ENCODE data around the gene FAM240A.

FAM240A gene

DNA sequence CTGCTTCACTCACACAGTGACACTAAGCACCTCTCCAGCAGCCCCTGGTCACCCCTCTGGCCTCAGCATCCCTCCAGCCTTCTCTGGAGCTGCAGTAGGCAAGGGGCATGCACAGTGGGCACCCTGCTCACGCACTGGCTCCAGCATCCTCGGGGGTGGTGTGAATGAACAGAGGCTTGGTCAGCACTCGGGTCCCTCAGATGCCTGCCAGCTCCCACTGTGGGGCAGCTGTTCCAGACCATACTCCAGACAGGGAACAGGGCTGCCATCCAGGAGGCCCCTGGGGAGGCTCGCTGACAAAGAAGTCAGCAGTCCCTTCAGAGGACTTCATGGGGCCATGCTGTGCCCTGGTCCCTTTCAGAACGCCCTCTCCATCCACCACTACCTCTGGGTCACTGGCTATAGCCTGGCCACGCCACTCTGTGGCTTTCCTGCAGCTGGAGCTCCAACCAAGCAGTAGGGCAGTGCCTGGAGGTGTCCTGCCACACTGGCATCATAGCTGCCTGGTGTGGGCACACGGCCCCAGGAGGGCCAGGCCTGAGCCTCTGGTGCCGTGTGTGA is 54.8 kb downstream of the FAM240A start:
- Mint-ChIP-seq H3K27me3 (peaks cover 5 to 6% of the 10 kb centered on the region in 2 donors), H3K4me3 (no peak overlapping the region), H3K9me3 (no peaks in the 10 kb centered on the region), H3K36me3 (no peaks in the 10 kb centered on the region), H3K4me1 (no peaks in the 10 kb centered on the region), H3K27ac (no peak overlapping the region)
- no peak for ATAC-seq (replicated peaks)
- DNase-seq: no peak

DNA sequence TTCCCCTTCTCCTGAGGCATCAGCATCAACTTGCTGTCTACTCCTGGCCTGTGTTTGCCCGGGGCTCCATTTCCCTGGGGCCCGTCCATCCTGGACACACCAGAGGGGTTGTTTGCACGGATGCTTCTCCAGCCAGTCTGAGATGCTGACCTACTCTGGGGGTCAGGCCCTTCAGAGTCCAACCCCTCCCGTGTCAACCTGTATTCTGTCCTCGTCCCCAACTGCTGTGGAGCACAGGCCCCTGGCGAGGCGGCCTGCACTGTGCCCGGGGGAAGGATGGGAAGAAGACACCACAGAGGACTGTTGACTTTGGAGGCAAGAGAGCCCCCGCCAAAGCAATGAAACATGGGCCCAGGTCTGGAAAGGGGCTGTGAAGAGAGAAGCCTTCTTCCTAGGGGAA is 55.3 kb downstream of the FAM240A start:
- Mint-ChIP-seq H3K4me1 (no peaks in the 10 kb centered on the region), H3K9me3 (no peaks in the 10 kb centered on the region), H3K4me3 (no peak overlapping the region), H3K36me3 (no peaks in the 10 kb centered on the region), H3K27ac (no peak overlapping the region), H3K27me3 (peaks cover under 1% of the 10 kb centered on the region in 2 donors)
- DNase-seq (no peak), ATAC-seq (replicated peaks) (no peak)

DNA sequence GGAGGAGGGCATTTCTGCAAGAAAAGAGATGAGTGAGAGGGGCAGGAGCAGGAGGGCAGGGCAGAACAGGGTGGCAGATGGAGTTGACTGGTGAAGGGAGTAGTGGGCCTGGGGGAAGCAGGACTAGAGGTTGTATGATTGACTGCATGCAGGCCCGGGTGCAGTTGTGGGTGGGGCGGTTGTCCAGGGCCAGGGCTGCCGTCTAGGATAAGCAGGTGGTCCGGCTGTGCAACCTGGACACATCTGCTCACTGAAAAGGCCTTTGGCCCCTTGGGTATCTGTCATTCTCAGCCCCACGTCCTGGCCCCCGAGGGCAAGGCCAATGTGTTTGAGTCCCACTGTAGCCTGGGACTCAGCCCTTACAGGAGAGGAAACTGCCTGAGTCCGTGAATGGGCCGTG is 55.8 kb downstream of the FAM240A start:
- Mint-ChIP-seq H3K4me1 (no peaks in the 10 kb centered on the region), H3K9me3 (no peaks in the 10 kb centered on the region), H3K4me3 (no peak overlapping the region), H3K36me3 (no peaks in the 10 kb centered on the region), H3K27me3 (peaks cover 0 to under 1% of the 10 kb centered on the region in 2 donors), H3K27ac (no peak overlapping the region)
- DNase-seq: no peak
- ATAC-seq (replicated peaks): no peak

DNA sequence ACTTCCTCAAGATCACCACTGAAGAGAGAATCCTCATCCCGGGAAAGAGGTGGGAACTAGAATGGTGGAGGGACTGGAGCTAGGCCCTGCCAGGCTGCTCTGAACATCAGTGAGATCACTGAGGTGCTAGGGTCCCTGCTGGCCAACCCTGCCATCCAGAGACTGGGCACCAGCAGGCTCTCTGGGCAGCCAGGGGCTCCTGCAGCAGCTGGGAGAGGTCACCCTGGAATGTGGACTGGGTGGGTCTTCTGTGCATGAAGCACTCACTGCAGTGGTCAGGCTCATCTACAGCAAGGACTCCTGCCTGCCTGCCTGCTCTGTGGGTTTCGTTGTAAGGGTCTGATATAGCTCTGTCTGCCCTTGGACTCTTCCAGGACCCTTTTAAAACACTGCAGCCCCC is 56.3 kb downstream of the FAM240A start:
- H3K4me1 Mint-ChIP-seq: no peaks in the 10 kb centered on the region
- ATAC-seq (replicated peaks) (no peak), DNase-seq (no peak)
- no peak overlapping the region for H3K4me3 Mint-ChIP-seq
- H3K27ac Mint-ChIP-seq: no peak overlapping the region
- no peaks in the 10 kb centered on the region for H3K36me3 Mint-ChIP-seq
- peaks cover 4 to 5% of the 10 kb centered on the region in 2 donors for H3K27me3 Mint-ChIP-seq
- H3K9me3 Mint-ChIP-seq: no peaks in the 10 kb centered on the region

DNA sequence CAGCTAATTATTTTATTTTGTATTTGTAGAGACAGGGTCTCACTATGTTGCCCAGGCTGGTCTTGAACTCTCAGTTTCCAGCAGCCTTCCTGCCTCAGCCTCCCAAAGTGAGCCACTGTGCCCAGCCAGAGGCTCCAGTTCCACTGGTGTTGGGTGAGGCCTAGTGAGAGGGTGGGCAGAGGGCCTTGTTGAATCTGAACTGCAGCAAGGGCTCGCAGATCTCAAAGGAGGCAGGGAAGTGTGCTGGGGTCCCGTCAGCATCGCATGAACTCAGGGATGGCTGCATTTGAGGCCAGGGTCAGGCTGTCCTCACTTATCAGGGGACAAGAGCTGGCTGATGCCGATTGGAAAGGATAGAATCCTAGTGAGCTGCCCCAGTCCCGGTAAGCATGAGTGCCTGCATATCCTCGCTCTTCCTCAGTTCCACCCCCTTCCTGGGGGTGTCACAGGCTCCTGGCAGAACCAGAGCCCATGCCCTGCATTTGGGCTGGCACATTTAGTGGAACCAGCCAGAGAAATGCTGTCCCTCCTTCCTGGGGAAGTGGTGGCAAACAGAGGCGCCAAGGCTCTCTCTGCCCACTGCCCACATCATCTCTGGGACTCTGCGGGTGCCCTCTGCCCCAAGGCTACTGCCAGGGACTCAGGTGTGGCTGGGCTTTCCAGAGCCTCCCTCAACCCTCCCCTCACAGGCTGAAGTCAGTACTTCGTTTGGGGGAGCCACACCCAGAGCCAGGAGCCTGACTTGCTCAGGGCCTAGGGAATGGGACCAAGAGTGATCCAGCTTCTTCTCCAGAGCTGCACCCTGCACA is 57.1 kb downstream of the FAM240A start:
- no peak overlapping the region for H3K4me3 Mint-ChIP-seq
- peaks cover 6 to 8% of the 10 kb centered on the region in 2 donors for H3K27me3 Mint-ChIP-seq
- peaks cover 0 to under 1% of the 10 kb centered on the region in 2 donors for H3K9me3 Mint-ChIP-seq
- H3K36me3 Mint-ChIP-seq: no peaks in the 10 kb centered on the region
- H3K27ac Mint-ChIP-seq: no peak overlapping the region
- DNase-seq (no peak), ATAC-seq (replicated peaks) (no peak)
- H3K4me1 Mint-ChIP-seq: no peaks in the 10 kb centered on the region

DNA sequence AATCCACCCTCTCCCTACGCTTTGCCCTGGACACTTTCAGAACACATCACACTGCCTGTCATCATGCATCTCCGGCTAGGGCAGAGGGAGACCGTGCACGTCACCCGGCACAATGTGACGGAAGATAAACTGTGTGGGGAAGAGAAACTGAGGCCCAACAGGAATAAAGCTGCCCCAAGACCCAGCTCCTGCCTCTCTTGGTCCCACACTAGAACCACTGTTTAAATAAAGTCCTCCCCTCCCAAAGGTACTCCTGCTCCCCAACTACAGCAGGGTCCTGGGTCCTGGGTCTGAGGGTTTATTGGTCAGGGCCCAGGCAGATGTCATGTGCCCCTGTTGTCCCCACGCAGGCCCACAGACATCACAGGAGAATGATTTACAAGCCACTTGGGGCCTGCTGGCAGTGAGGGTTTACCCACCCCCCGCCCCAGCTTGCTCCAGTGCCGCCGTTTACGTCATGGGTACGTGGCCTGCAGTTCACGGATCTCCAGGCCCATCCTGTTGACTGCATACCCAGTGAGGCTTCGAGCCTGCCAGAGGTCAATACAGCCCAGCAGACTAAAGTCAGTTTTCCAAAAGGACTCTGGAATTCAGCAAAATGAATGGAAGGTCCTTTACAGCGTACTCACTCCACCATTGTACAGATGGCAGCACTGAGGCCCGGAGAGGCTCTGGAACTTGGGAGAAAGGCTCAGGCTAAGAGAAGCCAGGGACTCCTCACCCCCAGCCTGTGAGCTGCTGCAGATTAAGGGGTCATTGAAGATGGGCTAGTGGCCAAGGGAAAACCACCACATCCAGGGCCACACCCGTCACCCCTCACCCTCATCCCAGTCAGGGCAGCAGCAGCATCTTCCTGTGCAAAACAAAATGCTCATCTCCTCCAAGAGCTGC is 57.9 kb downstream of the FAM240A start:
- ATAC-seq (replicated peaks): no peak
- DNase-seq: no peak
- peaks cover 0 to 1% of the 10 kb centered on the region in 2 donors for H3K9me3 Mint-ChIP-seq
- no peaks in the 10 kb centered on the region for H3K4me1 Mint-ChIP-seq
- no peak overlapping the region for H3K27ac Mint-ChIP-seq
- H3K36me3 Mint-ChIP-seq: no peaks in the 10 kb centered on the region
- no peak overlapping the region for H3K4me3 Mint-ChIP-seq
- peaks cover 6 to 8% of the 10 kb centered on the region in 2 donors for H3K27me3 Mint-ChIP-seq

DNA sequence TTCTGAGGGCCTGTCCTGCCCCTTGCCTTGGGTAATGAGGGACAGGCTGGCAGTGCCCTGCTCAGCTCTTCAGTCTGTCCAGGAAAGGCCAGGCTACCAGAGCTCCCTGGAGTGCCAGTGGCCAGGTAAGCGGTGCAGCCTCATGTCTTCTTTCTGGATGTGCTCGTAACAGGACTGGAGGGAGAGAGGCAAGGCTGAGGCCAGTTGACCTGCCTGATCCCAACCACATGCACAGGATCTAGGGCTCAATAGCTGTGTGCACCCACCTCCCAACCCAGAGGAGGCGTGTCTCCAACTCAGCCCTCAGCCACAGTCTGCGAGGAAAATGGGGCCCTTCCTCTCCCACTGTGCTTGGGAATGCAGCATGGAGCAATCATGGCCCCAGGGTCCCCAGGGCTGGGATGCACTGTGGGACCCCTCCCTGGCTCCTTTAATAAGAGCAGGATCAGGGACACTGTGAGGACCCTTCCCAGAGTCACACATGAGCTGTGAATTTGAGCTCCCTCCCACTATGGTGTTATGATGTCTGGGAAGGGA is 58.6 kb downstream of the FAM240A start:
- Mint-ChIP-seq H3K4me1 (no peaks in the 10 kb centered on the region), H3K27ac (no peak overlapping the region), H3K4me3 (no peak overlapping the region), H3K9me3 (peaks cover 0 to 1% of the 10 kb centered on the region in 2 donors), H3K36me3 (no peaks in the 10 kb centered on the region), H3K27me3 (peaks cover 6 to 8% of the 10 kb centered on the region in 2 donors)
- ATAC-seq (replicated peaks) (no peak), DNase-seq (no peak)

DNA sequence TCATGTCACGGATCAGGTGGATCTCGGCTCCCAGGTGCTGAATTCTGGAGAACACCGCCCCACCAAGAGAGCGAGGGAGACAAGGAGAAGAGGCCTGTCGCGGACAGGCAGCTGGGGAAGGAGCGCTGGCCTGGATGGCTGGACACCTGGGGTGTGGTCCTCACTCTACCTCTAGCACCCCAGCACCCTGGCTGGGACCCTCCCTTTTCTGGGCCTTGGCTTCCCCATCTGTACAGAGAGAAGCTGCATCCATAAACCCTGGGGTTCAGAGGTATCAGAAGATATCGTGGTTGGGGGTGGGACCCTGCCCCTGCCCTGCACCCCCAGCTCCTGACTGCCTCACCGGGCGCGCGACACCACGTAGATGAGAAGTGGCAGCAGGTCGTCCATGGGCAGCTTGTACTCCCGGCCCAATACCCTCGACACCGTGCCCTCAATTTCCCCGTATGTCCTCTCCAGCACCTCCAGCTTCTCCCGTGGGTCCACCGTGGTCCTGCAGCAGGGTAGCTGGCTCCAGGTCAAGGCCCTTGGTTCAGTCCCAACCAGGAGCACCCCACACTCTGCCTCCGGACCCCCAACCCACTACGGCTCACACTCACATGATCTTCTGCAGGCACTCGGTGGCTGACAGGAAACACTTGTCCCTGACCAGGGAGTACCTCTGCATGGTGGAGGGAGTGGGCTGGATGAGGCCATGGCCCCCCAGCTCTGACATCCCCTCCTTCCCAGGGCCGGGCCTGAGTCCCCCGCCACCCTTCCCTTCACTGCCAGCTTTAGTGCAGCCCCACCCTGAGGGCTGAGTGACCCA is 59.4 kb downstream of the FAM240A start:
- Mint-ChIP-seq H3K27me3 (peaks cover 6 to 8% of the 10 kb centered on the region in 2 donors), H3K9me3 (peaks cover 0 to 1% of the 10 kb centered on the region in 2 donors), H3K4me1 (no peaks in the 10 kb centered on the region), H3K27ac (no peak overlapping the region), H3K36me3 (no peaks in the 10 kb centered on the region), H3K4me3 (no peak overlapping the region)
- DNase-seq (no peak), ATAC-seq (replicated peaks) (no peak)

DNA sequence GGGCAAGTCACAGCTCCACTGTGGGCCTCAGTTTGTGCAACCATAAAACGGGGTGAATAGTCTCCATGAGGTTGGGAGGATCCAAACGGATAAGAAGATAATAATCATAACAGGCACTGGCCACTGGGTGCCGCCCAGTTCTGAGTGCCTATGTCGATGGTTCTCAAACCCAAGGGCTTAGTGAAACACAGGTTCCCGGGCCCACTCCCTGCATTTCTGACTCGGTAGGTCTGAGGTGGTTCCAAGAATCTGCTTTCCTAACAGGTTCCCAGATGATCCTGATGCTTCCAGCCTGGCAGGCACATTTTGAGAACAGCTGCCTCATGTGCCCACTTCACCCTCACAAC is 60.0 kb downstream of the FAM240A start:
- no peaks in the 10 kb centered on the region for H3K36me3 Mint-ChIP-seq
- DNase-seq (no peak), ATAC-seq (replicated peaks) (no peak)
- H3K4me1 Mint-ChIP-seq: no peaks in the 10 kb centered on the region
- H3K4me3 Mint-ChIP-seq: no peak overlapping the region
- H3K27ac Mint-ChIP-seq: no peak overlapping the region
- peaks cover 6 to 8% of the 10 kb centered on the region in 2 donors for H3K27me3 Mint-ChIP-seq
- peaks cover 0 to 1% of the 10 kb centered on the region in 2 donors for H3K9me3 Mint-ChIP-seq

DNA sequence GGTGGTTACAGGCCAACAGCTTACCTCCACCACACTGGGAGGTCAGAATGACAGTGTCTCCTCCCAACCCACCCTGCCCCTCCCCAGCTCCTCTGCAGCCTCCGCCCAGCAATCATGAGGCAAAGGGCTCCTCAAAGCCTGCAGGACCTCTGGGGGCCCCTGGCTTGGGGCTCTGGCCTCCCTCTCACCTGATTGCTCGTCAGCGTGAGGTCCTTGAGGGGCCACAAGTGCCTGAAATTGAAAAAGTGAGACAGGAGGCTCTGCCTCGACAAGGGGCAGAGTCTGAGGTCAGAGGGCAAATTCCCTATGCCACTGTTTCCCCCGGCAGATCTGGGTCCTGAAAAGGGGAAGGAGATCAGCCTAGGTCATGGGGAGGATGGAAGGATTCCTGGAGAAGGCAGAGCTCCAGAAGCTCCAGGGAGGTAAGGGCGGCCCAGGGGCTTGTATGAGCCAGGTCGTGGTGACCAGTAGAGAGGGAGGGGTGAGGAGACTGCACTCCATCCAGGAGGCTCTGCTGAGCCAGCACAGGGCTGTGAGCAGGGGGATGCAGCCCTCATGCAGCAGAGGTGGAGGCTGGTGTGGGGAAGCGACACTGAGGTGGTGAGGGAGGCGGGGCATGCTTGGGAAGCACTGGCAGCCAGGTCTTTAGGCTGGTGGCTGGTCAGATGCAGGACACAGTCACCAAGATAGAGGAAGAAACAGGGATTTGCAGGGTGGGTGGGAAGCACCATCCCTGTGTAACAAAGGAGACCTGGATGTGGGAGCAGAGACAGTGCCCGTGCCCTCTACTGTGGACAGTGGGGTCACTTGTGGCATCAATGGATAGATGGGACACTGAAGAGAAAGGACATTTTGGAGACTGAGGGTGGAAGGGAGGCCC is 61.1 kb downstream of the FAM240A start:
- no peaks in the 10 kb centered on the region for H3K36me3 Mint-ChIP-seq
- peaks cover 6 to 8% of the 10 kb centered on the region in 2 donors for H3K27me3 Mint-ChIP-seq
- no peak overlapping the region for H3K4me3 Mint-ChIP-seq
- ATAC-seq (replicated peaks) (no peak), DNase-seq (no peak)
- H3K4me1 Mint-ChIP-seq: no peaks in the 10 kb centered on the region
- H3K27ac Mint-ChIP-seq: no peak overlapping the region
- peaks cover 0 to 1% of the 10 kb centered on the region in 2 donors for H3K9me3 Mint-ChIP-seq

DNA sequence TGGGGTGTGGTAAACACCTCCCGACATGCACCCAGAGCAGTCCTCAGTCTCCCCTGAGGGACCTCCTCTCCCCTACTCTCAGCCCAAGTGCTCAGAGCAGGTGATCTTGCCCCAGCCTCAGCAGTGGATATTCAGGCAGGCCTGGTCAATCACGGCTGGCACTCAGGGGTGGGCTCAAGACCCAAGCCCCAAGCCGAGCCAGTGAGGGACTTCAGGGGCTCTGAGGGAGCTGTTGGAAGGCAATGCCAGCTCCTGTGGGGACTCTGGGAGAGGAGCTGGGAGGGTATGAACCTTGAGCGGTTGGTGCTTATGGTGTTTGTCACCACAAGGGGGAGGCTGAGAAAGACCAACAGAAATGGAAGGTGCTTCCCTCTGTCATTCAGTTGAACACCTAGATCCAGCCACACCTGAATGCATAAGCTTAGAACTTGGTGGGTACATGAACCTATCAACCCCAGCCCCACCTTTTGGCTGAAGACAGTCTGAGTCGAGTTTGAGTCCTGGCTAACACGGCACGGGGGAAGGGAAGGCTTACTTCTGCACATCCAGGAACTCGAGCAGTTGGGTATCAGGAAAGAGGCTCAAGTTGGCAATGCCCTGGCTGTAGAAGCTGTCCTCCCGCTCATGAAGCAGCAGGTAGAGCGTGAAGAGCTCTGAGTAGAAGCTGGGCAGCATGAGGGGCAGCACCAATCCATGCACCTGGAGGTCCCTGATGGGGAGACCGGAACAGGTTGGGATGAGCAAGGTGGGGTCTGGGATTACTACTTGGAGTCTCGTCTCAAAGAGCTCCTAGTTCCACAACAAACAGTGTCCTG is 61.9 kb downstream of the FAM240A start:
- Mint-ChIP-seq H3K4me3 (no peak overlapping the region), H3K36me3 (no peaks in the 10 kb centered on the region), H3K27me3 (peaks cover 6 to 8% of the 10 kb centered on the region in 2 donors), H3K9me3 (peaks cover 0 to 1% of the 10 kb centered on the region in 2 donors), H3K27ac (no peak overlapping the region), H3K4me1 (no peaks in the 10 kb centered on the region)
- DNase-seq: no peak
- ATAC-seq (replicated peaks): no peak

DNA sequence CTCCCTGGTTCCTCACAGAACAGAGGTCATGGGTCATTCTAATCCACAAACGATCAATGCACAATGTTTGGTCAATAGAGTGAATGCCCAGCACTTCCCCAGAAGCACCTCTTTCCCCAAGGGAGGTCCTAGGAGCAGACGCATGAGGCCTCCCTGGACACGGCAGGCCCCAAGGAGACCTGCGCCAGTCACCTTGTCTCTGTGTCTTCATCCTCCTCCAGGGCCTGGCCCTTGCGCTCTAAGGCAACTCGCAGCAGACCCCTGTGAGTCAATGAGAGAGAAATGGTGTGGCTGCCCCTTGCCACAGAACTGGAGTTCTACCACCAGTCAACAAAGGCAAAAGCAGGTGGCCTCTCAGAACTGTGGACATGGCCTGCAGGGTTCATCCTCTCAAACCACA is 63.1 kb downstream of the FAM240A start:
- Mint-ChIP-seq H3K9me3 (peaks cover 0 to 1% of the 10 kb centered on the region in 2 donors), H3K27ac (no peak overlapping the region), H3K27me3 (peaks cover 6 to 8% of the 10 kb centered on the region in 2 donors), H3K36me3 (no peaks in the 10 kb centered on the region), H3K4me3 (no peak overlapping the region), H3K4me1 (no peaks in the 10 kb centered on the region)
- no peak for ATAC-seq (replicated peaks)
- no peak for DNase-seq

All from stimulated activated naive B cell treated with anti-CD40 and anti-IgM and Interleukin-4, amounts not matched to agents 10 μg/mL and 1 μg/mL and 100 μg/mL, for 72 hours (primary cell).